ENCODE measurements around the gene ERMP1. TPM values are rescaled to one million over a fixed set of nuclear protein-coding genes. Genes with fewer than 3 reads are reported as not detected.

The ERMP1 gene
- total and polyA plus RNA-seq, 2 of the 8 experiments (the other 6 are each of a cell fraction or from before 2014, with no cell fraction given), result 12.8 to 16.7 TPM

GRCh38 chr9:5846096-5846495, 13.2 kb upstream of the ERMP1 start (continued):
- TF ChIP-seq, protein P1, sequence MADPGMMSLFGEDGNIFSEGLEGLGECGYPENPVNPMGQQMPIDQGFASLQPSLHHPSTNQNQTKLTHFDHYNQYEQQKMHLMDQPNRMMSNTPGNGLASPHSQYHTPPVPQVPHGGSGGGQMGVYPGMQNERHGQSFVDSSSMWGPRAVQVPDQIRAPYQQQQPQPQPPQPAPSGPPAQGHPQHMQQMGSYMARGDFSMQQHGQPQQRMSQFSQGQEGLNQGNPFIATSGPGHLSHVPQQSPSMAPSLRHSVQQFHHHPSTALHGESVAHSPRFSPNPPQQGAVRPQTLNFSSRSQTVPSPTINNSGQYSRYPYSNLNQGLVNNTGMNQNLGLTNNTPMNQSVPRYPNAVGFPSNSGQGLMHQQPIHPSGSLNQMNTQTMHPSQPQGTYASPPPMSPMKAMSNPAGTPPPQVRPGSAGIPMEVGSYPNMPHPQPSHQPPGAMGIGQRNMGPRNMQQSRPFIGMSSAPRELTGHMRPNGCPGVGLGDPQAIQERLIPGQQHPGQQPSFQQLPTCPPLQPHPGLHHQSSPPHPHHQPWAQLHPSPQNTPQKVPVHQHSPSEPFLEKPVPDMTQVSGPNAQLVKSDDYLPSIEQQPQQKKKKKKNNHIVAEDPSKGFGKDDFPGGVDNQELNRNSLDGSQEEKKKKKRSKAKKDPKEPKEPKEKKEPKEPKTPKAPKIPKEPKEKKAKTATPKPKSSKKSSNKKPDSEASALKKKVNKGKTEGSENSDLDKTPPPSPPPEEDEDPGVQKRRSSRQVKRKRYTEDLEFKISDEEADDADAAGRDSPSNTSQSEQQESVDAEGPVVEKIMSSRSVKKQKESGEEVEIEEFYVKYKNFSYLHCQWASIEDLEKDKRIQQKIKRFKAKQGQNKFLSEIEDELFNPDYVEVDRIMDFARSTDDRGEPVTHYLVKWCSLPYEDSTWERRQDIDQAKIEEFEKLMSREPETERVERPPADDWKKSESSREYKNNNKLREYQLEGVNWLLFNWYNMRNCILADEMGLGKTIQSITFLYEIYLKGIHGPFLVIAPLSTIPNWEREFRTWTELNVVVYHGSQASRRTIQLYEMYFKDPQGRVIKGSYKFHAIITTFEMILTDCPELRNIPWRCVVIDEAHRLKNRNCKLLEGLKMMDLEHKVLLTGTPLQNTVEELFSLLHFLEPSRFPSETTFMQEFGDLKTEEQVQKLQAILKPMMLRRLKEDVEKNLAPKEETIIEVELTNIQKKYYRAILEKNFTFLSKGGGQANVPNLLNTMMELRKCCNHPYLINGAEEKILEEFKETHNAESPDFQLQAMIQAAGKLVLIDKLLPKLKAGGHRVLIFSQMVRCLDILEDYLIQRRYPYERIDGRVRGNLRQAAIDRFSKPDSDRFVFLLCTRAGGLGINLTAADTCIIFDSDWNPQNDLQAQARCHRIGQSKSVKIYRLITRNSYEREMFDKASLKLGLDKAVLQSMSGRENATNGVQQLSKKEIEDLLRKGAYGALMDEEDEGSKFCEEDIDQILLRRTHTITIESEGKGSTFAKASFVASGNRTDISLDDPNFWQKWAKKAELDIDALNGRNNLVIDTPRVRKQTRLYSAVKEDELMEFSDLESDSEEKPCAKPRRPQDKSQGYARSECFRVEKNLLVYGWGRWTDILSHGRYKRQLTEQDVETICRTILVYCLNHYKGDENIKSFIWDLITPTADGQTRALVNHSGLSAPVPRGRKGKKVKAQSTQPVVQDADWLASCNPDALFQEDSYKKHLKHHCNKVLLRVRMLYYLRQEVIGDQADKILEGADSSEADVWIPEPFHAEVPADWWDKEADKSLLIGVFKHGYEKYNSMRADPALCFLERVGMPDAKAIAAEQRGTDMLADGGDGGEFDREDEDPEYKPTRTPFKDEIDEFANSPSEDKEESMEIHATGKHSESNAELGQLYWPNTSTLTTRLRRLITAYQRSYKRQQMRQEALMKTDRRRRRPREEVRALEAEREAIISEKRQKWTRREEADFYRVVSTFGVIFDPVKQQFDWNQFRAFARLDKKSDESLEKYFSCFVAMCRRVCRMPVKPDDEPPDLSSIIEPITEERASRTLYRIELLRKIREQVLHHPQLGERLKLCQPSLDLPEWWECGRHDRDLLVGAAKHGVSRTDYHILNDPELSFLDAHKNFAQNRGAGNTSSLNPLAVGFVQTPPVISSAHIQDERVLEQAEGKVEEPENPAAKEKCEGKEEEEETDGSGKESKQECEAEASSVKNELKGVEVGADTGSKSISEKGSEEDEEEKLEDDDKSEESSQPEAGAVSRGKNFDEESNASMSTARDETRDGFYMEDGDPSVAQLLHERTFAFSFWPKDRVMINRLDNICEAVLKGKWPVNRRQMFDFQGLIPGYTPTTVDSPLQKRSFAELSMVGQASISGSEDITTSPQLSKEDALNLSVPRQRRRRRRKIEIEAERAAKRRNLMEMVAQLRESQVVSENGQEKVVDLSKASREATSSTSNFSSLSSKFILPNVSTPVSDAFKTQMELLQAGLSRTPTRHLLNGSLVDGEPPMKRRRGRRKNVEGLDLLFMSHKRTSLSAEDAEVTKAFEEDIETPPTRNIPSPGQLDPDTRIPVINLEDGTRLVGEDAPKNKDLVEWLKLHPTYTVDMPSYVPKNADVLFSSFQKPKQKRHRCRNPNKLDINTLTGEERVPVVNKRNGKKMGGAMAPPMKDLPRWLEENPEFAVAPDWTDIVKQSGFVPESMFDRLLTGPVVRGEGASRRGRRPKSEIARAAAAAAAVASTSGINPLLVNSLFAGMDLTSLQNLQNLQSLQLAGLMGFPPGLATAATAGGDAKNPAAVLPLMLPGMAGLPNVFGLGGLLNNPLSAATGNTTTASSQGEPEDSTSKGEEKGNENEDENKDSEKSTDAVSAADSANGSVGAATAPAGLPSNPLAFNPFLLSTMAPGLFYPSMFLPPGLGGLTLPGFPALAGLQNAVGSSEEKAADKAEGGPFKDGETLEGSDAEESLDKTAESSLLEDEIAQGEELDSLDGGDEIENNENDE (IDR thresholded peaks at IDR 0.05; ENCODE audit: insufficient replicate concordance, low read length), result no peak
- no peak for TF ChIP-seq RFX5 (IDR thresholded peaks at IDR 0.05; ENCODE audit: borderline replicate concordance, low read depth, low read length)
- TF ChIP-seq MAX (IDR thresholded peaks at IDR 0.05), result no peak
- no peak for TF ChIP-seq USF2 (IDR thresholded peaks at IDR 0.05; ENCODE audit: low read length)
- TF ChIP-seq EP300 (IDR thresholded peaks at IDR 0.05; ENCODE audit: borderline replicate concordance in 1 of 2, low read depth in 2 of 2, low read length in 2 of 2), result no peak

Measured in H1 (cell line).